IMR-90 (cell line): ENCODE measurements around the gene CA5B. TPM values are rescaled to one million over a fixed set of nuclear protein-coding genes. Genes with fewer than 3 reads are reported as not detected.
"Not testable (repeated sequence)": the region's sequence is repeated elsewhere in the genome, so short reads cannot be mapped to it uniquely, and the experiment has no call there.

Experiments used
- ATAC-seq: fragments of 200-7000 bp; cut with Tn5 transposase; 2 replicates; pipeline ENCODE4 v1.9.1; 2020; ENCODE audit warnings: low read depth, mild to moderate bottlenecking, moderate library complexity
- BruUV-seq: library from RNA; stranded (reverse); fragments of 400-500 nt; replicated peaks from 2 replicates; lab custom pipeline; 2021; lab: Mats Ljungman, UMichigan
- CTCF ChIA-PET: fragments of 300-600 bp; formaldehyde crosslinking; extraction: SDS; loops from one replicate; lab custom pipeline; 2021; ENCODE audit warnings: antibody characterized with exemption; lab: Yijun Ruan, JAX
- POLR2A ChIA-PET: fragments of 300-600 bp; sonication (Branson Sonifier 250); formaldehyde crosslinking; loops from one replicate; lab custom pipeline; 2022; ENCODE audit warnings: antibody characterized with exemption; ENCODE audit not compliant: unreplicated experiment; lab: Charles Lee
- DNase-seq: peaks from one replicate; pipeline ENCODE4 v3.0.0; 2013
- H2AFZ ChIP-seq: replicated peaks from 2 replicates; pipeline ENCODE3; 2013; ENCODE audit warnings: low read length, mild to moderate bottlenecking; ENCODE audit not compliant: poor library complexity
- H2AK5ac ChIP-seq: 2 replicates; pipeline ENCODE4 v1.6.1; 2013; ENCODE audit warnings: low read depth, low read length, inconsistent platforms
- H2AK9ac ChIP-seq: replicated peaks from 2 replicates; pipeline ENCODE3; 2013; ENCODE audit warnings: mild to moderate bottlenecking, low read depth, low read length, moderate library complexity; ENCODE audit not compliant: poor library complexity
- H2BK120ac ChIP-seq: 2 replicates; pipeline ENCODE4 v1.6.1; 2013; ENCODE audit warnings: low read depth, low read length, inconsistent platforms
- H2BK15ac ChIP-seq: 3 replicates; pipeline ENCODE4 v1.6.1; 2013; ENCODE audit warnings: low read depth, low read length, inconsistent platforms
- H2BK20ac ChIP-seq: 2 replicates; pipeline ENCODE4 v1.6.1; 2013; ENCODE audit warnings: low read depth, mild to moderate bottlenecking, inconsistent platforms, low read length, moderate library complexity
- H2BK5ac ChIP-seq: 2 replicates; pipeline ENCODE4 v1.6.1; 2013; ENCODE audit warnings: mild to moderate bottlenecking, low read depth, low read length, inconsistent platforms; ENCODE audit not compliant: poor library complexity, severe bottlenecking
- H3K14ac ChIP-seq: replicated peaks from 2 replicates; pipeline ENCODE4 v1.6.1; 2013; ENCODE audit warnings: low read depth, low read length, inconsistent platforms
- H3K18ac ChIP-seq: 2 replicates; pipeline ENCODE4 v1.6.1; 2013; ENCODE audit warnings: low read depth, low read length, control low read depth
- H3K23ac ChIP-seq: 2 replicates; pipeline ENCODE4 v1.6.1; 2013; ENCODE audit warnings: low read depth, low read length, inconsistent platforms
- H3K27ac ChIP-seq: 2 replicates; pipeline ENCODE4 v1.5.1; 2013; ENCODE audit warnings: mild to moderate bottlenecking, control low read depth, low read length; ENCODE audit not compliant: insufficient read depth
- H3K27me3 ChIP-seq: 2 replicates; pipeline ENCODE4 v1.6.1; 2013; ENCODE audit warnings: low read length; ENCODE audit not compliant: control insufficient read depth, insufficient read depth
- H3K36me3 ChIP-seq: 2 replicates; pipeline ENCODE4 v1.6.1; 2013; ENCODE audit warnings: low read length, mixed read lengths; ENCODE audit not compliant: control insufficient read depth, insufficient read depth
- H3K4ac ChIP-seq: 2 replicates; pipeline ENCODE4 v1.6.1; 2013; ENCODE audit warnings: low read depth, low read length, inconsistent platforms
- H3K4me1 ChIP-seq: 2 replicates; pipeline ENCODE4 v1.6.1; 2013; ENCODE audit warnings: low read length, mixed read lengths; ENCODE audit not compliant: control insufficient read depth, insufficient read depth
- H3K4me2 ChIP-seq: 2 replicates; pipeline ENCODE4 v1.6.1; 2013; ENCODE audit warnings: low read depth, mild to moderate bottlenecking, control low read depth, low read length, moderate library complexity
- H3K4me3 ChIP-seq: 2 replicates; pipeline ENCODE4 v1.5.1; 2013; ENCODE audit warnings: low read depth, mild to moderate bottlenecking, control low read depth, low read length, moderate library complexity; ENCODE audit not compliant: insufficient read depth
- H3K56ac ChIP-seq: 2 replicates; pipeline ENCODE4 v1.6.1; 2013; ENCODE audit warnings: low read length, inconsistent platforms; ENCODE audit not compliant: insufficient read depth; ENCODE audit errors: extremely low read depth
- H3K79me1 ChIP-seq, 2 experiments: 2 replicates each; pipeline ENCODE4 v1.6.1; 2013; ENCODE audit warnings: low read length in 2 of 2, inconsistent platforms in 1 of 2, low read depth in 1 of 2
- H3K9ac ChIP-seq: 2 replicates; pipeline ENCODE4 v1.6.1; 2013; ENCODE audit warnings: low read depth, low read length, control low read depth
- H3K9me1 ChIP-seq: 2 replicates; pipeline ENCODE4 v1.6.1; 2013; ENCODE audit warnings: low read length, inconsistent platforms; ENCODE audit not compliant: insufficient read depth
- H3K9me3 ChIP-seq: 2 replicates; pipeline ENCODE4 v1.6.1; 2013; ENCODE audit warnings: low read length; ENCODE audit not compliant: control insufficient read depth, insufficient read depth
- H4K20me1 ChIP-seq: 2 replicates; pipeline ENCODE4 v1.6.1; 2013; ENCODE audit warnings: low read length, inconsistent platforms; ENCODE audit not compliant: insufficient read depth
- H4K5ac ChIP-seq: 2 replicates; pipeline ENCODE4 v1.6.1; 2013; ENCODE audit warnings: mild to moderate bottlenecking, low read depth, low read length, control low read depth
- H4K8ac ChIP-seq, 2 experiments: 2 replicates each; pipeline ENCODE4 v1.6.1; 2013; ENCODE audit warnings: low read depth in 2 of 2, low read length in 2 of 2, control low read depth in 1 of 2, inconsistent platforms in 1 of 2
- H4K91ac ChIP-seq: 2 replicates; pipeline ENCODE4 v1.6.1; 2013; ENCODE audit warnings: low read depth, low read length, inconsistent platforms; ENCODE audit not compliant: insufficient read depth
- WGBS, 2 experiments: methylation state at CpG; one replicate each; pipeline versions ENCODE4 v1.1.5 to v1.1.7; 2013; ENCODE audit warnings: missing lambda C conversion rate in 2 of 2; ENCODE audit not compliant: insufficient read length in 1 of 2; ENCODE audit errors: extremely low coverage in 2 of 2; 5-methylcytosine and 5-hydroxymethylcytosine counted together
- dilution Hi-C: fragments of 300-500 bp; cut with HindIII; formaldehyde crosslinking; loops from one replicate; pipeline ENCODE4 v1.14.3; 2018; ENCODE audit warnings: low sequenced_read_pairs; ENCODE audit not compliant: unreplicated experiment
- in situ Hi-C: fragments of 300-500 bp; cut with MboI; formaldehyde crosslinking; loops from 3 replicates; pipeline ENCODE4 v1.14.3; 2019; ENCODE audit warnings: low sequenced_read_pairs, inconsistent platforms, mixed read lengths
- intact Hi-C: fragments of 100-400 bp; cut with micrococcal nuclease; formaldehyde crosslinking; loops from 2 replicates; pipeline ENCODE4 v1.10.0; 2022
- polyA plus RNA-seq, 3 experiments: library from polyadenylated mRNA; depleted of rRNA; stranded (reverse); fragments of >200 nt; gene quantifications; 2 replicates each; pipeline ENCODE4 v1.2.3, GENCODE V29; 2012; ENCODE audit warnings: low replicate concordance in 1 of 3
- total RNA-seq: library from RNA; depleted of rRNA; stranded (reverse); fragments of >200 nt; gene quantifications from 2 replicates; pipeline ENCODE4 v1.2.3, GENCODE V29; 2012

Gene CA5B
- total and polyA plus RNA-seq, 2 of the 4 experiments (the other 2 are of a cell fraction), result 3.5 to 5.4 TPM

- H3K9me3 ChIP-seq, BruUV-seq, H2AK5ac ChIP-seq, H3K4ac ChIP-seq, DNase-seq, H4K91ac ChIP-seq, POLR2A ChIA-PET, H3K23ac ChIP-seq, H2AK9ac ChIP-seq, H3K9ac ChIP-seq, H3K27ac ChIP-seq, H4K8ac ChIP-seq, H2BK5ac ChIP-seq, CTCF ChIA-PET, H3K4me2 ChIP-seq, H2BK20ac ChIP-seq, ATAC-seq, H3K79me1 ChIP-seq, H4K5ac ChIP-seq, H3K14ac ChIP-seq, H4K20me1 ChIP-seq, in situ Hi-C loops, H3K36me3 ChIP-seq, H3K18ac ChIP-seq, H2BK120ac ChIP-seq, H3K9me1 ChIP-seq, H3K4me1 ChIP-seq, H3K56ac ChIP-seq, H2AFZ ChIP-seq, dilution Hi-C loops, H3K27me3 ChIP-seq, H3K4me3 ChIP-seq, H2BK15ac ChIP-seq: not testable (repeated sequence)
- intact Hi-C loops, result loop anchor here (2.0 to 5.0 kb wide), 2 partner anchors 911 to 937 kb away; no protein-coding TSS in a partner anchor
- no CpG with 5 or more reads among the region's 6 CpGs for WGBS, 2 experiments
Measured at GRCh38 chrX:15759886-15760285, 21.8 kb downstream of the CA5B start.
